ENCODE measurements around the gene MYZAP. TPM values are rescaled to one million over a fixed set of nuclear protein-coding genes. Genes with fewer than 3 reads are reported as not detected.

The MYZAP gene
- total and polyA plus RNA-seq, 10 of the 15 experiments (the other 5 are each of a cell fraction or from before 2014, with no cell fraction given), result not detected

DNA sequence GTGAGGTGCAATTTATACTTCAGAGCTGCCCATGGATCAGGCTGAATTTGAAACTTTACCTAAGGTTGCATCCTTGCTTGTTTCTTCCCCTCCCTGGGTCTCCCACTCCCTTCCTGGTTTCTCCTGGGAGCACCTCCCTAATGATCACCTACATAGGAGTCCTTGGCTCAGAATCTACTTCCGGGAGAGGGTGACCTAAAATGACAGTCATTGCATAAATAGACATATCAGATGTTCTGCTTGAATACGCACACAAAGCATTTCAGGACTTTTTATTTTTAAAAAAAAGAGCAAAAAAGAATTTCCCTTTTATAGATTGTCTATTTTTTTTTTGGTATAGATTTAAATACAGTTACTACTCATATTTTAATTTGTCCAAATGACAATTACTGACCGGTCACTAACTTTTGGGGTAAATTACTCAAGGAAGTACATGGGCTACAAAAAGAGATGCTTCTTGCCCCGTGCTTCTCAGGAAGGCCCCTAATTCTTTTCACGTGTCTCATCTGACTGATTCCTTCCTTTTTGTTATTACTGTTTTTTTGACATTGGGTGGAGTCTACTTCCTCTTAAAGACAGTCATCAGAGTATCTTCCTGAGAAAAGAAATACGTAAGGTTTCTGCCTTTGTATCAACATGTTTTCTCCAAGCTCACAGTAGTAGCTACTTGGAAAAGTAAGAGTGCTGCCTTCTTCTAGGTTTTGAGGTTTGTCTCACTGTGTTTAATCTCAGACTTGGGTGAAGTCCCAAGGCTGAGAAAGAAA is 4.9 kb upstream of the MYZAP start (continued):
- peak; percentile 5 to 21; a peak in 1 of 4 replicates for TF ChIP-seq BHLHE40 (IDR thresholded peaks at IDR 0.05; ENCODE audit: borderline replicate concordance in 1 of 2, low read depth in 2 of 2, low read length in 1 of 2)
- TF ChIP-seq, protein P1, sequence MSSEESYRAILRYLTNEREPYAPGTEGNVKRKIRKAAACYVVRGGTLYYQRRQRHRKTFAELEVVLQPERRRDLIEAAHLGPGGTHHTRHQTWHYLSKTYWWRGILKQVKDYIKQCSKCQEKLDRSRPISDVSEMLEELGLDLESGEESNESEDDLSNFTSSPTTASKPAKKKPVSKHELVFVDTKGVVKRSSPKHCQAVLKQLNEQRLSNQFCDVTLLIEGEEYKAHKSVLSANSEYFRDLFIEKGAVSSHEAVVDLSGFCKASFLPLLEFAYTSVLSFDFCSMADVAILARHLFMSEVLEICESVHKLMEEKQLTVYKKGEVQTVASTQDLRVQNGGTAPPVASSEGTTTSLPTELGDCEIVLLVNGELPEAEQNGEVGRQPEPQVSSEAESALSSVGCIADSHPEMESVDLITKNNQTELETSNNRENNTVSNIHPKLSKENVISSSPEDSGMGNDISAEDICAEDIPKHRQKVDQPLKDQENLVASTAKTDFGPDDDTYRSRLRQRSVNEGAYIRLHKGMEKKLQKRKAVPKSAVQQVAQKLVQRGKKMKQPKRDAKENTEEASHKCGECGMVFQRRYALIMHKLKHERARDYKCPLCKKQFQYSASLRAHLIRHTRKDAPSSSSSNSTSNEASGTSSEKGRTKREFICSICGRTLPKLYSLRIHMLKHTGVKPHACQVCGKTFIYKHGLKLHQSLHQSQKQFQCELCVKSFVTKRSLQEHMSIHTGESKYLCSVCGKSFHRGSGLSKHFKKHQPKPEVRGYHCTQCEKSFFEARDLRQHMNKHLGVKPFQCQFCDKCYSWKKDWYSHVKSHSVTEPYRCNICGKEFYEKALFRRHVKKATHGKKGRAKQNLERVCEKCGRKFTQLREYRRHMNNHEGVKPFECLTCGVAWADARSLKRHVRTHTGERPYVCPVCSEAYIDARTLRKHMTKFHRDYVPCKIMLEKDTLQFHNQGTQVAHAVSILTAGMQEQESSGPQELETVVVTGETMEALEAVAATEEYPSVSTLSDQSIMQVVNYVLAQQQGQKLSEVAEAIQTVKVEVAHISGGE (CRISPR knock-in tag; IDR thresholded peaks at IDR 0.05), result no peak
- TF ChIP-seq NFXL1 (IDR thresholded peaks at IDR 0.05; ENCODE audit: borderline replicate concordance), result no peak

DNA sequence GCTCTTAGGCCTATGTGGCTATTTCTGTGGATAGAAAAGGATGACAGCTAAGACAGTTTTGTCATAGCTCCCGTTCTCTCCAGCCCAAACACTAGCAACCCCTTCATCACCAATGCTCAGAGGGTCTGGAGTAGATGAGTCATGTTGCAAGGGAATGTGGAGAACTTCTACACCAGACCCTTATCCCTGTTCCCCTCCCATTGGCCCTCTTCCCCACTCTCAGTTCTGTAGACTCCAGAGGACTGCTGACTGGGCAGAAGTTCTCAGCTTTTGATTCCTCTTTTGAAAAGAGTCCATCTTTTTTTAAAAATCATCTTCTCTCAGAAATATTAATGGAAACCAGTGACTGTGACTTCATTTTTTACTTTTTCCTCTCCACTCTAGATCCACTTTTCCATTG is 2.4 kb upstream of the MYZAP start:
- H3K9me3 ChIP-seq (replicated peaks; ENCODE audit: control insufficient read depth, insufficient read depth, low read length), result no peaks in the 10 kb centered on the region
- peaks cover 5 to 12% of the 10 kb centered on the region in 2 experiments; a peak in 3 of 4 replicates for H3K27me3 ChIP-seq (replicated peaks in 1 of 2; ENCODE audit: control insufficient read depth in 2 of 2, insufficient read depth in 2 of 2, low read length in 1 of 2)
- no peak overlapping the region for H2AFZ ChIP-seq (ENCODE audit: control insufficient read depth, low read depth, low read length)
- intact Hi-C loops (cut with micrococcal nuclease; ENCODE audit: unreplicated experiment) (no loop called here), in situ Hi-C loops (cut with MboI) (no loop called here)
- ChIA-PET POLR2A (no interaction called here), RAD21 (ENCODE audit: unreplicated experiment) (no interaction called here), CTCF (no interaction called here), SMC1A (ENCODE audit: uncharacterized antibody, unreplicated experiment) (no interaction called here)
- H3K9ac ChIP-seq (ENCODE audit: control insufficient read depth, insufficient read depth, low read length), result no peak overlapping the region
- no peaks in the 10 kb centered on the region for H3K4me1 ChIP-seq (ENCODE audit: control insufficient read depth, insufficient read depth, low read length)
- no peaks in the 10 kb centered on the region for H4K20me1 ChIP-seq (ENCODE audit: control insufficient read depth, insufficient read depth)
- ATAC-seq (no peak), DNase-seq (ENCODE audit: low read depth, low spot score) (no peak), FAIRE-seq (no peak)
- no peaks in the 10 kb centered on the region for H3K79me2 ChIP-seq (ENCODE audit: control insufficient read depth, insufficient read depth, low read length)
- no TSS peak for BruUV-seq (replicated peaks)
- H3K36me3 ChIP-seq (ENCODE audit: control insufficient read depth in 2 of 2, insufficient read depth in 2 of 2, low read length in 1 of 2), result no peaks in the 10 kb centered on the region
- TF ChIP-seq, protein P2, sequence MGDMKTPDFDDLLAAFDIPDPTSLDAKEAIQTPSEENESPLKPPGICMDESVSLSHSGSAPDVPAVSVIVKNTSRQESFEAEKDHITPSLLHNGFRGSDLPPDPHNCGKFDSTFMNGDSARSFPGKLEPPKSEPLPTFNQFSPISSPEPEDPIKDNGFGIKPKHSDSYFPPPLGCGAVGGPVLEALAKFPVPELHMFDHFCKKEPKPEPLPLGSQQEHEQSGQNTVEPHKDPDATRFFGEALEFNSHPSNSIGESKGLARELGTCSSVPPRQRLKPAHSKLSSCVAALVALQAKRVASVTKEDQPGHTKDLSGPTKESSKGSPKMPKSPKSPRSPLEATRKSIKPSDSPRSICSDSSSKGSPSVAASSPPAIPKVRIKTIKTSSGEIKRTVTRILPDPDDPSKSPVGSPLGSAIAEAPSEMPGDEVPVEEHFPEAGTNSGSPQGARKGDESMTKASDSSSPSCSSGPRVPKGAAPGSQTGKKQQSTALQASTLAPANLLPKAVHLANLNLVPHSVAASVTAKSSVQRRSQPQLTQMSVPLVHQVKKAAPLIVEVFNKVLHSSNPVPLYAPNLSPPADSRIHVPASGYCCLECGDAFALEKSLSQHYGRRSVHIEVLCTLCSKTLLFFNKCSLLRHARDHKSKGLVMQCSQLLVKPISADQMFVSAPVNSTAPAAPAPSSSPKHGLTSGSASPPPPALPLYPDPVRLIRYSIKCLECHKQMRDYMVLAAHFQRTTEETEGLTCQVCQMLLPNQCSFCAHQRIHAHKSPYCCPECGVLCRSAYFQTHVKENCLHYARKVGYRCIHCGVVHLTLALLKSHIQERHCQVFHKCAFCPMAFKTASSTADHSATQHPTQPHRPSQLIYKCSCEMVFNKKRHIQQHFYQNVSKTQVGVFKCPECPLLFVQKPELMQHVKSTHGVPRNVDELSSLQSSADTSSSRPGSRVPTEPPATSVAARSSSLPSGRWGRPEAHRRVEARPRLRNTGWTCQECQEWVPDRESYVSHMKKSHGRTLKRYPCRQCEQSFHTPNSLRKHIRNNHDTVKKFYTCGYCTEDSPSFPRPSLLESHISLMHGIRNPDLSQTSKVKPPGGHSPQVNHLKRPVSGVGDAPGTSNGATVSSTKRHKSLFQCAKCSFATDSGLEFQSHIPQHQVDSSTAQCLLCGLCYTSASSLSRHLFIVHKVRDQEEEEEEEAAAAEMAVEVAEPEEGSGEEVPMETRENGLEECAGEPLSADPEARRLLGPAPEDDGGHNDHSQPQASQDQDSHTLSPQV (IDR thresholded peaks at IDR 0.05), result no peak
- TF ChIP-seq, protein P3, sequence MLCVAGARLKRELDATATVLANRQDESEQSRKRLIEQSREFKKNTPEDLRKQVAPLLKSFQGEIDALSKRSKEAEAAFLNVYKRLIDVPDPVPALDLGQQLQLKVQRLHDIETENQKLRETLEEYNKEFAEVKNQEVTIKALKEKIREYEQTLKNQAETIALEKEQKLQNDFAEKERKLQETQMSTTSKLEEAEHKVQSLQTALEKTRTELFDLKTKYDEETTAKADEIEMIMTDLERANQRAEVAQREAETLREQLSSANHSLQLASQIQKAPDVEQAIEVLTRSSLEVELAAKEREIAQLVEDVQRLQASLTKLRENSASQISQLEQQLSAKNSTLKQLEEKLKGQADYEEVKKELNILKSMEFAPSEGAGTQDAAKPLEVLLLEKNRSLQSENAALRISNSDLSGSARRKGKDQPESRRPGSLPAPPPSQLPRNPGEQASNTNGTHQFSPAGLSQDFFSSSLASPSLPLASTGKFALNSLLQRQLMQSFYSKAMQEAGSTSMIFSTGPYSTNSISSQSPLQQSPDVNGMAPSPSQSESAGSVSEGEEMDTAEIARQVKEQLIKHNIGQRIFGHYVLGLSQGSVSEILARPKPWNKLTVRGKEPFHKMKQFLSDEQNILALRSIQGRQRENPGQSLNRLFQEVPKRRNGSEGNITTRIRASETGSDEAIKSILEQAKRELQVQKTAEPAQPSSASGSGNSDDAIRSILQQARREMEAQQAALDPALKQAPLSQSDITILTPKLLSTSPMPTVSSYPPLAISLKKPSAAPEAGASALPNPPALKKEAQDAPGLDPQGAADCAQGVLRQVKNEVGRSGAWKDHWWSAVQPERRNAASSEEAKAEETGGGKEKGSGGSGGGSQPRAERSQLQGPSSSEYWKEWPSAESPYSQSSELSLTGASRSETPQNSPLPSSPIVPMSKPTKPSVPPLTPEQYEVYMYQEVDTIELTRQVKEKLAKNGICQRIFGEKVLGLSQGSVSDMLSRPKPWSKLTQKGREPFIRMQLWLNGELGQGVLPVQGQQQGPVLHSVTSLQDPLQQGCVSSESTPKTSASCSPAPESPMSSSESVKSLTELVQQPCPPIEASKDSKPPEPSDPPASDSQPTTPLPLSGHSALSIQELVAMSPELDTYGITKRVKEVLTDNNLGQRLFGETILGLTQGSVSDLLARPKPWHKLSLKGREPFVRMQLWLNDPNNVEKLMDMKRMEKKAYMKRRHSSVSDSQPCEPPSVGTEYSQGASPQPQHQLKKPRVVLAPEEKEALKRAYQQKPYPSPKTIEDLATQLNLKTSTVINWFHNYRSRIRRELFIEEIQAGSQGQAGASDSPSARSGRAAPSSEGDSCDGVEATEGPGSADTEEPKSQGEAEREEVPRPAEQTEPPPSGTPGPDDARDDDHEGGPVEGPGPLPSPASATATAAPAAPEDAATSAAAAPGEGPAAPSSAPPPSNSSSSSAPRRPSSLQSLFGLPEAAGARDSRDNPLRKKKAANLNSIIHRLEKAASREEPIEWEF (IDR thresholded peaks at IDR 0.05; ENCODE audit: insufficient replicate concordance, low read depth, low read length), result no peak
- TF ChIP-seq CHD4 (IDR thresholded peaks at IDR 0.05) (no peak), RCOR1 (conservative IDR thresholded peaks at IDR 0.05; ENCODE audit: low read depth, low read length) (no peak), SMC3 (IDR thresholded peaks at IDR 0.05; ENCODE audit: borderline replicate concordance, low read length) (no peak)
- WGBS (ENCODE audit: insufficient coverage, insufficient replicate concordance, low lambda C conversion rate, missing lambda C conversion rate), result 46% methylated on average over 1 of the region's 1 CpG
- H3K4me2 ChIP-seq (ENCODE audit: control insufficient read depth, insufficient read depth), result no peak overlapping the region
- H3K27ac ChIP-seq (ENCODE audit: control insufficient read depth, insufficient read depth), result no peak overlapping the region
- no peak overlapping the region for H3K4me3 ChIP-seq

Measured in GM12878 (cell line).